Endothelial cell of umbilical vein (primary cell): Measurements from ENCODE around the gene KCTD10. TPM values are rescaled to one million over a fixed set of nuclear protein-coding genes. Genes with fewer than 3 reads are reported as not detected.

Experiments used
- BruUV-seq: library from RNA; stranded (reverse); fragments of 400-500 nt; replicated peaks from 2 replicates; lab custom pipeline; 2021; lab: Mats Ljungman, UMichigan
- CTCF ChIA-PET: fragments of 300-600, 350-600 bp; sonication (Branson Sonifier 250); formaldehyde crosslinking; loops from one replicate; lab custom pipeline; 2021; ENCODE audit warnings: antibody characterized with exemption, inconsistent platforms; lab: Charles Lee
- POLR2A ChIA-PET: fragments of 300-600, 350-600 bp; sonication (Branson Sonifier 250); formaldehyde crosslinking; loops from one replicate; lab custom pipeline; 2021; ENCODE audit warnings: antibody characterized with exemption, inconsistent platforms; lab: Charles Lee
- DNase-seq: peaks from one replicate; pipeline ENCODE4 v3.0.0-alpha.2; 2011; ENCODE audit warnings: low read depth, low spot score
- FAIRE-seq: peaks from 2 replicates; lab custom pipeline; 2011; peaks lifted over from hg19 to GRCh38; lab: Jason Lieb, UNC
- H2AFZ ChIP-seq: 2 replicates; pipeline ENCODE4 v1.6.0; 2012; ENCODE audit warnings: low read depth, low read length, control low read depth, inconsistent platforms
- H3K27ac ChIP-seq: 2 replicates; pipeline ENCODE4 v1.5.1; 2011; ENCODE audit warnings: low read depth, mild to moderate bottlenecking, control low read depth, low read length, moderate library complexity; ENCODE audit not compliant: insufficient read depth
- H3K27me3 ChIP-seq, 2 experiments: 2 replicates each; pipeline versions ENCODE4 v1.6.0 to v1.6.1; 2011; ENCODE audit warnings: low read length in 2 of 2, mixed read lengths in 1 of 2; ENCODE audit not compliant: control insufficient read depth in 2 of 2, insufficient read depth in 2 of 2
- H3K36me3 ChIP-seq, 2 experiments: 2 replicates in 1 of 2; 3 replicates in 1 of 2; pipeline ENCODE4 v1.5.1; 2011; ENCODE audit warnings: low read length in 2 of 2, mild to moderate bottlenecking in 1 of 2, moderate library complexity in 1 of 2; ENCODE audit not compliant: control insufficient read depth in 2 of 2, insufficient read depth in 2 of 2; ENCODE audit errors: extremely low read depth in 1 of 2
- H3K4me1 ChIP-seq: 3 replicates; pipeline ENCODE4 v1.5.1; 2011; ENCODE audit warnings: mild to moderate bottlenecking, low read length; ENCODE audit not compliant: control insufficient read depth, insufficient read depth; ENCODE audit errors: extremely low read depth
- H3K4me2 ChIP-seq: 2 replicates; pipeline ENCODE4 v1.6.1; 2011; ENCODE audit warnings: low read length, control low read depth, mixed read lengths; ENCODE audit not compliant: insufficient read depth
- H3K4me3 ChIP-seq, 3 experiments: fragments of 200-600 bp in 1 of 3; sonication (generic), shearing (Covaris generic) in 1 of 3; replicated peaks in 1 of 3; 2 replicates each; pipeline ENCODE4 v1.5.1; 2011 to 2016; ENCODE audit warnings: control low read depth in 3 of 3, low read length in 3 of 3, mild to moderate bottlenecking in 2 of 3, inconsistent platforms in 1 of 3, low read depth in 1 of 3, moderate library complexity in 1 of 3; ENCODE audit not compliant: insufficient read depth in 1 of 3
- H3K79me2 ChIP-seq: 2 replicates; pipeline ENCODE4 v1.6.0; 2012; ENCODE audit warnings: low read length, inconsistent platforms; ENCODE audit not compliant: control insufficient read depth, insufficient read depth
- H3K9ac ChIP-seq: replicated peaks from 2 replicates; pipeline ENCODE3; 2011; ENCODE audit warnings: low read length, control low read depth; ENCODE audit not compliant: insufficient read depth; ENCODE audit errors: extremely low read depth
- H3K9me1 ChIP-seq: replicated peaks from 3 replicates; pipeline ENCODE4 v1.6.0; 2011; ENCODE audit warnings: mild to moderate bottlenecking, low read length; ENCODE audit not compliant: control insufficient read depth, insufficient read depth; ENCODE audit errors: extremely low read depth
- H3K9me3 ChIP-seq: replicated peaks from 2 replicates; pipeline ENCODE4 v1.5.1; 2012; ENCODE audit warnings: low read length, inconsistent platforms; ENCODE audit not compliant: control insufficient read depth, insufficient read depth
- H4K20me1 ChIP-seq: replicated peaks from 2 replicates; pipeline ENCODE3; 2011; ENCODE audit warnings: mild to moderate bottlenecking, low read length; ENCODE audit not compliant: control insufficient read depth, insufficient read depth; ENCODE audit errors: extremely low read depth
- EZH2 ChIP-seq: IDR thresholded peaks from 2 replicates; pipeline ENCODE4 v1.6.1; 2012; ENCODE audit warnings: borderline replicate concordance, low read depth, mild to moderate bottlenecking, moderate library complexity, low read length, inconsistent platforms; ENCODE audit not compliant: severe bottlenecking
- FOS ChIP-seq: IDR thresholded peaks from 2 replicates; pipeline ENCODE4 v1.6.1; 2011; ENCODE audit warnings: mild to moderate bottlenecking, low read length, moderate library complexity, borderline replicate concordance; ENCODE audit not compliant: insufficient read depth
- GATA2 ChIP-seq: IDR thresholded peaks from 2 replicates; pipeline ENCODE4 v1.7.0; 2011; ENCODE audit warnings: low read depth, mild to moderate bottlenecking, moderate library complexity, mixed read lengths, low read length; ENCODE audit not compliant: insufficient read length, insufficient read depth
- JUN ChIP-seq: IDR thresholded peaks from 2 replicates; pipeline ENCODE4 v1.6.1; 2011; ENCODE audit warnings: borderline replicate concordance, low read depth; ENCODE audit not compliant: insufficient read length, insufficient read depth
- MYC ChIP-seq: IDR thresholded peaks from one replicate; pipeline ENCODE4 v1.6.1; 2011; ENCODE audit warnings: mild to moderate bottlenecking, low read depth, low read length
- POLR2A ChIP-seq: IDR thresholded peaks from 2 replicates; pipeline ENCODE4 v1.6.1; 2012; ENCODE audit warnings: low read depth, mild to moderate bottlenecking, control low read depth, low read length
- POLR2AphosphoS5 ChIP-seq: IDR thresholded peaks from 2 replicates; pipeline ENCODE4 v1.6.1; 2012; ENCODE audit warnings: low read depth, mild to moderate bottlenecking, control low read depth, low read length, moderate library complexity; ENCODE audit not compliant: insufficient read depth
- dilution Hi-C: fragments of 300-500 bp; cut with MboI; formaldehyde crosslinking; loops from one replicate; pipeline ENCODE4 v1.15.0; 2019; ENCODE audit warnings: low sequenced_read_pairs; ENCODE audit not compliant: extremely low pct_ligation_motif_present
- intact Hi-C: fragments of 100-400 bp; cut with micrococcal nuclease; formaldehyde crosslinking; loops from one replicate; pipeline ENCODE4 v1.10.0; 2022
- polyA plus RNA-seq, 4 experiments: library from polyadenylated mRNA; depleted of rRNA in 3 of 4; stranded (reverse) in 3 of 4; unstranded in 1 of 4; fragments of >200 nt; gene quantifications; 2 replicates each; pipeline versions ENCODE4 v1.2.1 to v1.2.3, GENCODE V29; 2011 to 2012; ENCODE audit warnings: missing spikeins in 1 of 4
- total RNA-seq: library from RNA; stranded (reverse); gene quantifications from 2 replicates; pipeline ENCODE4 v1.2.3, GENCODE V29; 2021
- TF ChIP-seq, protein P1 (sequence below), 2 donors: IDR thresholded peaks; 1 replicate in 1 of 2; 2 replicates in 1 of 2; pipeline ENCODE4 v1.5.1; 2011; ENCODE audit warnings: low read length in 2 of 2, mild to moderate bottlenecking in 2 of 2, moderate library complexity in 2 of 2, control low read depth in 1 of 2, inconsistent platforms in 1 of 2, low read depth in 1 of 2; ENCODE audit not compliant: insufficient read depth in 1 of 2; ENCODE audit errors: extremely low read depth in 1 of 2
- TF ChIP-seq, protein P2 (sequence below): IDR thresholded peaks from 2 replicates; pipeline ENCODE4 v1.6.1; 2011; ENCODE audit not compliant: insufficient read depth, insufficient read length

The KCTD10 gene
- total and polyA plus RNA-seq, 2 donors (not counting 3 experiments of a cell fraction or from before 2014, with no cell fraction given), result 101 to 112 TPM

DNA sequence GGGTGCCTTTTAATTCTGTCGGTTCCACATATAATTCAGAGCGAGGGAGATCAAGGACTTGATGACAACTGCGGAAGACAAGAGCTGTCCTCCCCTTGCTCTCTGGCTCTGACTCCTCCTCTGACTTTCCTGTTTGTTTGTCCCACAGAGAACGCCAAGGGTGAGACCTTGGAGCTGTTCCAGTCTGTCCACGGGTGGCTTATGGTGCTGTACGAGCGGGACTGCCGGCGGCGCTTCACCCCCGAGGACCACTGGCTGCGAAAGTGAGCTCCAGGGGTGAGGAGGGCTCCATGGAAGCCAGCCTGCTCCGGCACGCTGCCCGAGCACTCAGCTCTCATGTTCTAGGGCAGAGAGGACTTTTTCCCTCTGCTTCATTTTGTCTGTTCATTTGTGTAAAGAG, 33.1 kb upstream of the KCTD10 start:
- dilution Hi-C loops (no loop called here), intact Hi-C loops (no loop called here)
- TF ChIP-seq, protein P1, sequence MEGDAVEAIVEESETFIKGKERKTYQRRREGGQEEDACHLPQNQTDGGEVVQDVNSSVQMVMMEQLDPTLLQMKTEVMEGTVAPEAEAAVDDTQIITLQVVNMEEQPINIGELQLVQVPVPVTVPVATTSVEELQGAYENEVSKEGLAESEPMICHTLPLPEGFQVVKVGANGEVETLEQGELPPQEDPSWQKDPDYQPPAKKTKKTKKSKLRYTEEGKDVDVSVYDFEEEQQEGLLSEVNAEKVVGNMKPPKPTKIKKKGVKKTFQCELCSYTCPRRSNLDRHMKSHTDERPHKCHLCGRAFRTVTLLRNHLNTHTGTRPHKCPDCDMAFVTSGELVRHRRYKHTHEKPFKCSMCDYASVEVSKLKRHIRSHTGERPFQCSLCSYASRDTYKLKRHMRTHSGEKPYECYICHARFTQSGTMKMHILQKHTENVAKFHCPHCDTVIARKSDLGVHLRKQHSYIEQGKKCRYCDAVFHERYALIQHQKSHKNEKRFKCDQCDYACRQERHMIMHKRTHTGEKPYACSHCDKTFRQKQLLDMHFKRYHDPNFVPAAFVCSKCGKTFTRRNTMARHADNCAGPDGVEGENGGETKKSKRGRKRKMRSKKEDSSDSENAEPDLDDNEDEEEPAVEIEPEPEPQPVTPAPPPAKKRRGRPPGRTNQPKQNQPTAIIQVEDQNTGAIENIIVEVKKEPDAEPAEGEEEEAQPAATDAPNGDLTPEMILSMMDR (IDR thresholded peaks at IDR 0.05; ENCODE audit: extremely low read depth in 1 of 2, insufficient read depth in 1 of 2, low read depth in 1 of 2, low read length in 2 of 2), result no peak
- TF ChIP-seq POLR2A, result no peak
- Histone ChIP-seq H3K9me1 (no peaks in the 10 kb centered on the region), H4K20me1 (no peaks in the 10 kb centered on the region), H2AFZ (no peak overlapping the region), H3K4me2 (no peak overlapping the region), H3K4me1 (no peaks in the 10 kb centered on the region), H3K79me2 (no peaks in the 10 kb centered on the region), H3K36me3 (peaks cover 18 to 40% of the 10 kb centered on the region in 2 experiments), H3K27ac (no peak overlapping the region), H3K9me3 (no peaks in the 10 kb centered on the region), H3K9ac (no peak overlapping the region), H3K27me3 (no peaks in the 10 kb centered on the region), H3K4me3 (no peak overlapping the region)
- BruUV-seq, result no TSS peak
- CTCF ChIA-PET, result interaction anchor here (2.8 to 3.5 kb wide), 2 partner anchors 8 to 77 kb away, joined by 10 to 17 read pairs; no protein-coding TSS in a partner anchor
- POLR2A ChIA-PET, result interaction anchor here (0.6 kb wide), 1 partner anchor 67 kb away, joined by 5 read pairs; no protein-coding TSS in a partner anchor
- DNase-seq, result no peak
- FAIRE-seq, result no peak

DNA sequence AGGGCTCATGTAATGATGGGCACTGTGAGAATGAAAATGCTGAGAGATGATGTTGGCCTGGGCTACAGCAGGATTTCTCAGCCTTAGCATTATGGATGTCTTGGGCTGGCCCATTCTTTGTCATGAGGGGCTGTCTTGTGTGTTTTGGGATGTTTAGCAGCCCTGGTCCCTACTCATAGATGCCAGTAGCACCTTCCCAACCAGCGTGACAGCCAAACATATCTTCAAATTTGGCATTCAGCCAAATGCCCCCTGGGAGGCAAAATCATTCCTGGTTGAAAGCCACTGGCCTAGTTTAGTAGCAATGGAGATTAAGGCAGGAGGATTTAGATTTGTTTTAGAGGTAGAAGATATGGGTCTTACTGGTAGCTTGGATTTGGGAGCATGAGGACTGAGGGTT, 27.0 kb upstream of the KCTD10 start:
- Histone ChIP-seq H4K20me1 (no peaks in the 10 kb centered on the region), H3K4me3 (no peak overlapping the region), H2AFZ (no peak overlapping the region), H3K9me3 (no peaks in the 10 kb centered on the region), H3K4me2 (no peak overlapping the region), H3K9me1 (no peaks in the 10 kb centered on the region), H3K79me2 (no peaks in the 10 kb centered on the region), H3K4me1 (no peaks in the 10 kb centered on the region), H3K36me3 (peaks cover 11 to 49% of the 10 kb centered on the region in 2 experiments), H3K27ac (no peak overlapping the region), H3K27me3 (no peaks in the 10 kb centered on the region), H3K9ac (no peak overlapping the region)
- no TSS peak for BruUV-seq
- ChIA-PET CTCF (interaction anchor here (1.5 to 2.0 kb wide), 2 partner anchors 15 to 71 kb away, joined by 3 to 7 read pairs; no protein-coding TSS in a partner anchor), POLR2A (no interaction called here)
- dilution Hi-C loops (no loop called here), intact Hi-C loops (no loop called here)
- DNase-seq (no peak), FAIRE-seq (no peak)
- TF ChIP-seq POLR2AphosphoS5, result no peak
- no peak for TF ChIP-seq JUN
- TF ChIP-seq, protein P1 (IDR thresholded peaks at IDR 0.05; ENCODE audit: extremely low read depth in 1 of 2, insufficient read depth in 1 of 2, low read depth in 1 of 2, low read length in 2 of 2), result no peak
- no peak for TF ChIP-seq POLR2A
- no peak for TF ChIP-seq MYC
- TF ChIP-seq EZH2, result no peak
- TF ChIP-seq, protein P2, sequence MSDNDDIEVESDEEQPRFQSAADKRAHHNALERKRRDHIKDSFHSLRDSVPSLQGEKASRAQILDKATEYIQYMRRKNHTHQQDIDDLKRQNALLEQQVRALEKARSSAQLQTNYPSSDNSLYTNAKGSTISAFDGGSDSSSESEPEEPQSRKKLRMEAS, result no peak
- TF ChIP-seq GATA2, result no peak
- TF ChIP-seq FOS, result no peak
